Stomach (tissue), 9 donors: ENCODE results near the gene TMCC1. TPM values are rescaled to one million over a fixed set of nuclear protein-coding genes. Genes with fewer than 3 reads are reported as not detected.

Experiments used
- DNase-seq, 2 donors: peaks; one replicate each; pipeline versions ENCODE4 v3.0.0 to v3.0.0-alpha.2; 2013 to 2019
- H3K27ac ChIP-seq, 5 donors: fragments of 200-600 bp in 4 of 5; sonication (generic) in 4 of 5; one replicate each; pipeline ENCODE4 v1.5.1; 2013 to 2019; ENCODE audit warnings: mild to moderate bottlenecking in 1 of 5, moderate library complexity in 1 of 5
- H3K27me3 ChIP-seq, 3 donors: fragments of 200-600 bp; sonication (generic); one replicate each; pipeline ENCODE4 v1.5.1; 2017 to 2019; ENCODE audit warnings: mixed run types in 1 of 3
- H3K36me3 ChIP-seq, 4 donors: fragments of 200-600 bp; sonication (generic); 1 replicate in 3 of 4; 2 replicates in 1 of 4; pipeline ENCODE4 v1.5.1; 2016 to 2019
- H3K4me1 ChIP-seq, 4 donors: fragments of 200-600 bp; sonication (generic); one replicate each; pipeline ENCODE4 v1.5.1; 2016 to 2019
- H3K4me3 ChIP-seq, 4 donors: fragments of 200-600 bp; sonication (generic) in 3 of 4; one replicate each; pipeline ENCODE4 v1.5.1; 2016 to 2019; ENCODE audit warnings: mild to moderate bottlenecking in 1 of 4
- H3K9me3 ChIP-seq, 4 donors: fragments of 200-600 bp; sonication (generic); one replicate each; pipeline ENCODE4 v1.5.1; 2016 to 2019
- EP300 ChIP-seq: sonication (generic); formaldehyde crosslinking; IDR thresholded peaks from one replicate; pipeline ENCODE4 v1.6.1; 2017; ENCODE audit warnings: antibody characterized with exemption
- POLR2A ChIP-seq, 4 donors: fragments of 450-650 bp; IDR thresholded peaks; one replicate each; pipeline ENCODE4 v1.6.1; 2016; ENCODE audit warnings: antibody characterized with exemption in 4 of 4, control low read depth in 2 of 4, mild to moderate bottlenecking in 1 of 4, moderate library complexity in 1 of 4
- POLR2AphosphoS5 ChIP-seq, 3 donors: sonication (generic); formaldehyde crosslinking; IDR thresholded peaks; one replicate each; pipeline ENCODE4 v1.6.1; 2016; ENCODE audit warnings: antibody characterized with exemption in 3 of 3
- WGBS, 5 donors: extraction: QIAGEN DNeasy Blood & Tissue Kit in 3 of 5; methylation state at CpG; one replicate each; pipeline versions ENCODE4 v1.1.5 to v1.1.7; 2013 to 2018; 5-methylcytosine and 5-hydroxymethylcytosine counted together
- intact Hi-C: fragments of 100-400 bp; cut with DNase I; formaldehyde crosslinking; loops from one replicate; pipeline ENCODE4 v1.15.1; 2023; ENCODE audit warnings: low total_unique reads
- polyA plus RNA-seq, 3 donors: library from polyadenylated mRNA; stranded (reverse); fragments of 200-250 nt; gene quantifications; one replicate each; pipeline ENCODE4 v1.2.3, GENCODE V29; 2013
- total RNA-seq, 5 donors: library from RNA; depleted of rRNA; stranded (reverse); fragments of >200 nt; gene quantifications; one replicate each; pipeline versions ENCODE4 v1.1.0 to v1.2.3, GENCODE V29; 2014 to 2016
- TF ChIP-seq, protein P1 (sequence below), 7 experiments: fragments of 450-650 bp in 4 of 7; fragments of 200-600 bp in 3 of 7; sonication (generic) in 3 of 7; IDR thresholded peaks; one replicate each; pipeline ENCODE4 v1.5.1; 2016 to 2019; ENCODE audit warnings: antibody characterized with exemption in 7 of 7, control low read depth in 2 of 7, mild to moderate bottlenecking in 1 of 7
- donor health status: healthy with polysubstance abuse.
- donor health status: Bipolar disorder and iron deficiency.
- donor health status: healthy.

Gene TMCC1
- total and polyA plus RNA-seq, 8 donors = 5.0 to 26.6 (median 9.3) TPM

DNA sequence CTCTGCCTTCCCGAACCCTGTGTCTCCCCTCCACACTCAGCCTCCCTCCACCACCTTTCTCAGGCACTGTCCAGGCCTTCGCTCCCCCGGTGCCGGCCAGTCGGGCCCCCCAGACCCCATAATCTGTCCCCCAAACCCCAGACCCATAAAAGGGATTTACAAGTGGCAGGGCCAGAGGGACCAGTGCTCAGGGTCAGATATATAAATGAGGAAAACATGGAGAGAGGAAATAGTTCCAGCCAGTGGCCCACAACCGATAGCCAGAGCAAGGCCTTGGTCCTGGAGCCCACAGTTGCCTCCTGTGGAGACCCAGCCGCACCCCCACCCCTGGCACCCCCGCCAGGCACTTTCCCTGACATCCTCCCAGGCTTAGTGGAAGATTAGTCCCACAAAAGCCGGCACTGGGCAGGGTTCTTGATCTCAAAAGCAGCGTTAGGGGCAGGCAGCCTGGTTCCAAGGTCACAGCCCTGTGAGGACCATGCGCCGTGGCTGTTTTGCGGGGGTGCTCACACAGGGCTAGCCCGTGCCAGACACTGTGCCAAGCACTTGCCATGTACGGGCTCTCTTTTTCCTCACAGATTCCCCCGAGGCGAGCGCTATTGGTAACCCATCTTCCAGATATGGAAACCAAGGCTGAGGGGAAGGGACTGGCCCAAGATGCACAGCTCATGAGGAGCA lies 286.0 kb downstream of the TMCC1 start:
- TF ChIP-seq POLR2A (IDR thresholded peaks at IDR 0.05) (no peak), EP300 (no peak), POLR2AphosphoS5 (IDR thresholded peaks at IDR 0.05) (no peak)
- TF ChIP-seq, protein P1, sequence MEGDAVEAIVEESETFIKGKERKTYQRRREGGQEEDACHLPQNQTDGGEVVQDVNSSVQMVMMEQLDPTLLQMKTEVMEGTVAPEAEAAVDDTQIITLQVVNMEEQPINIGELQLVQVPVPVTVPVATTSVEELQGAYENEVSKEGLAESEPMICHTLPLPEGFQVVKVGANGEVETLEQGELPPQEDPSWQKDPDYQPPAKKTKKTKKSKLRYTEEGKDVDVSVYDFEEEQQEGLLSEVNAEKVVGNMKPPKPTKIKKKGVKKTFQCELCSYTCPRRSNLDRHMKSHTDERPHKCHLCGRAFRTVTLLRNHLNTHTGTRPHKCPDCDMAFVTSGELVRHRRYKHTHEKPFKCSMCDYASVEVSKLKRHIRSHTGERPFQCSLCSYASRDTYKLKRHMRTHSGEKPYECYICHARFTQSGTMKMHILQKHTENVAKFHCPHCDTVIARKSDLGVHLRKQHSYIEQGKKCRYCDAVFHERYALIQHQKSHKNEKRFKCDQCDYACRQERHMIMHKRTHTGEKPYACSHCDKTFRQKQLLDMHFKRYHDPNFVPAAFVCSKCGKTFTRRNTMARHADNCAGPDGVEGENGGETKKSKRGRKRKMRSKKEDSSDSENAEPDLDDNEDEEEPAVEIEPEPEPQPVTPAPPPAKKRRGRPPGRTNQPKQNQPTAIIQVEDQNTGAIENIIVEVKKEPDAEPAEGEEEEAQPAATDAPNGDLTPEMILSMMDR (IDR thresholded peaks at IDR 0.05) = no peak
- WGBS, 5 donors = 49 to 63% (median 55%) methylated on average over 18 of the region's 18 CpGs
- intact Hi-C loops = no loop called here
- Histone ChIP-seq H3K4me1 (peaks cover 60 to 89% (median 74%) of the 10 kb centered on the region in 4 donors), H3K9me3 (no peaks in the 10 kb centered on the region), H3K27ac (peak overlapping the region; percentile 78 to 93 (median 88)), H3K27me3 (peaks cover 0 to 18% (median 0%) of the 10 kb centered on the region in 3 donors), H3K36me3 (no peaks in the 10 kb centered on the region), H3K4me3 (peak overlapping the region; percentile 52 to 58 (median 54))
- DNase-seq = no peak

DNA sequence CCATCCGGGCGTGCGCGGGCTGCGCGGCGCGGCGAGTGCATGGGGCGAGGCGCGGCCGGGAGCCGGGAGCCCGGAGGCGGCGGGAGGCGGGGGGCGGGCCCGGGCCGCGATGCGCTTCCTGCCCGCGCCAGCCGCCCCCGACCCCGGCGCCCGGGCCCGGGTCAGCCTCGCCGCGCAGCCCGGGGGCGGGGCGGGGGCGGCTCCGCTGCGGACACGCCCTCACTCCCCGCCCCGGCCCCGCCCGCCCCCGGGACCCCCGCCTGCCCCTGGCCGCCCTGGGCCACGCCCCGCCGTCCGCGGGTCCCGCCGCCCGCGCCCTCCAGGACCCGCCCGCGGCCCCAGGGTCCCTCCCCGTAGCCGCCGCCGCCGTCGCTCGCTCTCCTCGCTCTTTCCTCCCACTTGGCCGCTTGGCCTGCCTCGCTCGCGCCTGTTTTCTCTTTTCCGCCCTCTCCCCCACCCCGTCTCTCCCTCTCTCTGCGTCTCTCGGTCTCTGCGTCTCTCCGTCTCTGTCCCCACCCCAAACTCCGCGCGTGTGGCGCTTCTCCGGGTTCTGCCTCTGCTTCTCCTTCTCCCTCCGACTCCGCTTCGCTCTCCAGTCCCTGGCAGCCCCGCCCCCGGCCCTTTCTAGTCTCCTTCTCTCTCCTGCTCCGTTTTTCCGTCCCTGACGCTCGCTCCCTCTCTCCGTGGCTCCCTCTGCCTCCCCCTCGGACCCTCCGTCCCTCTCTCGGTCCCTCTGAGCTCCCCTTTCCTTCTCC lies 286.7 kb downstream of the TMCC1 start, which contains the start of gene PLXND1:
Gene PLXND1 (minus strand): TSS at position 41 of the 755 bp plus-strand sequence. CDS start 37 bp downstream, at position 4.
- Histone ChIP-seq H3K36me3 (peaks cover 0 to 2% (median 0%) of the 10 kb centered on the region in 4 donors), H3K4me1 (peaks cover 57 to 89% (median 75%) of the 10 kb centered on the region in 4 donors), H3K27ac (peak within 1 kb of the TSS; percentile 78 to 93 (median 88)), H3K9me3 (no peaks in the 10 kb centered on the region), H3K4me3 (peak within 1 kb of the TSS; percentile 60 to 73 (median 64)), H3K27me3 (peaks cover 0 to 18% (median 0%) of the 10 kb centered on the region in 3 donors)
- intact Hi-C loops = no loop called here
- DNase-seq = peak; percentile 61 to 90
- TF ChIP-seq EP300 (no peak), POLR2AphosphoS5 (IDR thresholded peaks at IDR 0.05) (peak in 2 of 3 donors; percentile 20 to 51)
- WGBS, 5 donors = 1 to 3% (median 2%) methylated on average over 31 to 90 of the region's 96 CpGs

DNA sequence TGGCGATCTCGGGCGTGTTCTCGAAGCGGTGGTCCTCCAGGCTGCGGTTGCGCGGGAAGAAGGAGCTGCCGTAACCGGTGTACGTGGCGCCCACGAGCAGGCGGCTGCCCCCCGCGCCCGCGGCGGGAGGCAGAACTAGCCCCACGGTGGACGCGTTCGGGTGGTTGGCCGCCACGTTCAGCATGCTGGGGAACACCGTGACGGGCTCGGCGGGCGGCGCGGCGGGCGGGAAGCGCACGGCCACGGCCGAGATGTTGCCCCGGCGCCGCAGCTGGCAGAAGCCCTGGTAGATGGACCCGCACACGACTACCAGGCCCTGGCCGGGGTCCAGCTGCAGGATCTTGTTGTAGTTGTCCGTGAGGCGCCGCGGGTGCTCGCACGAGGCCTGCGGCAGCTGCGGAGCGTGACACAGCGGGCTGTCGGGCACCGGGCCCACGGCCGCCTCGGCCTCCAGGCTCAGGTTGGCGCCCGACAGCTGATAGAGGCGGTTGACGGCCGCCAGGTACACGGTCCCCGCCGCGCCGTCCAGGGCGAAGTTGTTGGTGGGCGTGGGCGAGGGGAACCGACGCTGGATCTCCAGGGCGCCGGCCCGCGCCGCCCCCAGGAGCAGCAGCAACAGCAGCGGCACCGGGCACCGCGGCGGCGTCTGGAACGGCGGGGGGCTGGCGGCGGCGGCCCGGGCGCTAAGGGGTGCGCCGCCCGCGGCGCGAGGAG lies 287.4 kb downstream of the TMCC1 start:
- peak in 1 of 2 donors; percentile 77 for DNase-seq
- Histone ChIP-seq H3K4me1 (peaks cover 60 to 91% (median 78%) of the 10 kb centered on the region in 4 donors), H3K27ac (peak overlapping the region; percentile 71 to 87 (median 77)), H3K27me3 (peaks cover 0 to 18% (median 0%) of the 10 kb centered on the region in 3 donors), H3K36me3 (peaks cover 0 to 3% (median 0%) of the 10 kb centered on the region in 4 donors), H3K4me3 (peak overlapping the region; percentile 60 to 73 (median 64)), H3K9me3 (no peaks in the 10 kb centered on the region)
- no peak for TF ChIP-seq POLR2AphosphoS5 (IDR thresholded peaks at IDR 0.05)
- TF ChIP-seq, protein P1 (IDR thresholded peaks at IDR 0.05) = no peak
- no peak for TF ChIP-seq POLR2A (IDR thresholded peaks at IDR 0.05)
- no peak for TF ChIP-seq EP300
- 0 to 3% (median 1%) methylated on average over 6 to 98 of the region's 98 CpGs for WGBS, 5 donors
- intact Hi-C loops = no loop called here

DNA sequence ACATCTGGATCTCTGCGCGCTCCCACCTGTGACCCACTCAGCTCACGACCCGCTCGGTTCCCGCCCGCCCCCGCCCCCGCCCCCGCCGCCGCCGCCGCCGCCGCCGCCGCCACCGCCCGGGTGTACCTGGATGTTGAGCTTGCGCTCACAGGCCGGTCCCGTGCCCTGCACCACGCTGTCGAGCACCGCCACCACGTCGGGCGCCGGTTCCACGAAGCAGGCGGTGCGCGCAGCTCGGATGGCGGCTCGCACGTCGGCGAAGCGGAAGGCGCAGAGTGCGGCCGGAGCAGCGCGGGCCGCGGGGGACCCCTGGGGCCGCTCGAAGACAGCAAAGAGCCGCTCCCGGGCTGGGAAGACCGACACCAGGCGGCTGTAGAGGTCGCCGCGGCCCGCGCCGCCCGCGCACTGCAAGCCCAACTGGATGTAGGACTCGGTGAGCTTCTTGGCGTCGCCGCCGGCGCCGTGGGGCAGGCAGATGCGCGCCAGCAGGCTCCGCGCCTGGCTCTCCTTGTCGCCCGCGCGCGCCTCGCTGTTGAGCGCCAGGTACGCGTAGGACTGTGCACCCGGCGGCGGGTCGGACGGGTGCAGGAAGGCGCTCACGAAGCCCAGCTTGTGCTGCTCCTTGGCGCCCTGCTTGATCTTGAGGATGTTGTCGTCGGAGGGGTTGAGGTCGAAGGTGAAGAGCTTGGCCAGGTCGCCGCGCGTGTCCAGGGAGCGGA lies 288.1 kb downstream of the TMCC1 start:
- Histone ChIP-seq H3K36me3 (peaks cover 0 to 3% (median 0%) of the 10 kb centered on the region in 4 donors), H3K27ac (peak overlapping the region; percentile 71 to 87 (median 77)), H3K4me1 (peaks cover 59 to 95% (median 80%) of the 10 kb centered on the region in 4 donors), H3K27me3 (peaks cover 0 to 18% (median 0%) of the 10 kb centered on the region in 3 donors), H3K4me3 (peak overlapping the region; percentile 60 to 73 (median 64)), H3K9me3 (no peaks in the 10 kb centered on the region)
- peak; percentile 50 to 83 for DNase-seq
- intact Hi-C loops = no loop called here
- 0 to 2% (median 0%) methylated on average over 23 to 95 of the region's 98 CpGs for WGBS, 5 donors
- TF ChIP-seq POLR2A (IDR thresholded peaks at IDR 0.05) (no peak), POLR2AphosphoS5 (IDR thresholded peaks at IDR 0.05) (no peak), EP300 (no peak)
- TF ChIP-seq, protein P1 (IDR thresholded peaks at IDR 0.05) = no peak
